SK-N-SH treated with all-trans-retinoic acid at 6 μM for 48 hours (cell line): ENCODE results near the gene MED16.

Source experiments
- ATAC-seq: fragments of 200-7000 bp; cut with Tn5 transposase; 3 replicates; pipeline ENCODE4 v1.9.1; 2020; ENCODE audit warnings: mild to moderate bottlenecking, moderate library complexity
- ARNTL ChIP-seq: fragments of 450-650 bp; formaldehyde crosslinking; IDR thresholded peaks from 2 replicates; pipeline ENCODE4 v1.5.0; 2020; ENCODE audit warnings: low read depth, mild to moderate bottlenecking, moderate library complexity, borderline replicate concordance
- BACH2 ChIP-seq: fragments of 250-450 bp; sonication (Bioruptor Pico); IDR thresholded peaks from 2 replicates; pipeline ENCODE4 v1.9.0; 2021; ENCODE audit warnings: mild to moderate bottlenecking, borderline replicate concordance
- CSDC2 ChIP-seq: fragments of 250-450 bp; sonication (Bioruptor Pico); IDR thresholded peaks from 2 replicates; pipeline ENCODE4 v1.5.0; 2020; ENCODE audit warnings: mild to moderate bottlenecking, moderate library complexity
- GLIS3 ChIP-seq: fragments of 250-450 bp; sonication (Bioruptor Pico); IDR thresholded peaks from 2 replicates; pipeline ENCODE4 v1.5.0; 2020; ENCODE audit warnings: mild to moderate bottlenecking, moderate library complexity
- ISL1 ChIP-seq: fragments of 250-450 bp; sonication (Bioruptor Pico); IDR thresholded peaks from 2 replicates; pipeline ENCODE4 v2.1.2; 2022; ENCODE audit warnings: mild to moderate bottlenecking, moderate library complexity
- OSR1 ChIP-seq: fragments of 250-450 bp; sonication (Bioruptor Pico); IDR thresholded peaks from 2 replicates; pipeline ENCODE4 v1.8.0; 2022; ENCODE audit warnings: moderate library complexity, mild to moderate bottlenecking, inconsistent platforms
- PPARA ChIP-seq: fragments of 250-450 bp; sonication (Bioruptor Pico); IDR thresholded peaks from 2 replicates; pipeline ENCODE4 v1.5.0; 2020; ENCODE audit warnings: mild to moderate bottlenecking, borderline replicate concordance
- RARB ChIP-seq: fragments of 250-450 bp; sonication (Bioruptor Pico); IDR thresholded peaks from 2 replicates; pipeline ENCODE4 v1.8.0; 2021; ENCODE audit warnings: mild to moderate bottlenecking, moderate library complexity
- SNAI2 ChIP-seq: fragments of 250-450 bp; sonication (Bioruptor Pico); IDR thresholded peaks from 2 replicates; pipeline ENCODE4 v1.5.0; 2020; ENCODE audit warnings: mild to moderate bottlenecking, moderate library complexity
- TCF4 ChIP-seq: fragments of 250-450 bp; sonication (Bioruptor Pico); IDR thresholded peaks from 2 replicates; pipeline ENCODE4 v1.8.0; 2021; ENCODE audit warnings: mild to moderate bottlenecking, moderate library complexity, borderline replicate concordance
- TOX ChIP-seq: fragments of 250-450 bp; sonication (Bioruptor Pico); IDR thresholded peaks from 2 replicates; pipeline ENCODE4 v1.8.0; 2021; ENCODE audit warnings: mild to moderate bottlenecking, moderate library complexity, borderline replicate concordance
- ZC3H10 ChIP-seq: fragments of 250-450 bp; sonication (Bioruptor Pico); IDR thresholded peaks from 2 replicates; pipeline ENCODE4 v1.5.1; 2021; ENCODE audit warnings: mild to moderate bottlenecking, moderate library complexity
- ZFP30 ChIP-seq: fragments of 450-650 bp; formaldehyde crosslinking; IDR thresholded peaks from 2 replicates; pipeline ENCODE4 v1.5.0; 2022; ENCODE audit warnings: mild to moderate bottlenecking, moderate library complexity
- ZNF565 ChIP-seq: fragments of 450-650 bp; formaldehyde crosslinking; conservative IDR thresholded peaks from 2 replicates; pipeline ENCODE4 v1.5.0; 2020; ENCODE audit warnings: low read depth, mild to moderate bottlenecking, moderate library complexity
- ZNF70 ChIP-seq: fragments of 450-650 bp; formaldehyde crosslinking; IDR thresholded peaks from 2 replicates; pipeline ENCODE4 v1.5.0; 2020; ENCODE audit warnings: mild to moderate bottlenecking, moderate library complexity
- ZNF8 ChIP-seq: fragments of 450-650 bp; formaldehyde crosslinking; IDR thresholded peaks from 2 replicates; pipeline ENCODE4 v1.5.0; 2020; ENCODE audit warnings: mild to moderate bottlenecking, moderate library complexity
- TF ChIP-seq, protein P1 (sequence below): fragments of 250-450 bp; sonication (Bioruptor Pico); IDR thresholded peaks from 2 replicates; pipeline ENCODE4 v1.8.0; 2020; ENCODE audit warnings: mild to moderate bottlenecking, moderate library complexity, borderline replicate concordance
- TF ChIP-seq, protein P2 (sequence below): fragments of 250-450 bp; sonication (Bioruptor Pico); IDR thresholded peaks from 2 replicates; pipeline ENCODE4 v1.8.0; 2021; ENCODE audit warnings: low read depth, mild to moderate bottlenecking, moderate library complexity, borderline replicate concordance
- TF ChIP-seq, protein P3 (sequence below): fragments of 250-450 bp; sonication (Bioruptor Pico); IDR thresholded peaks from 2 replicates; pipeline ENCODE4 v1.5.1; 2021; ENCODE audit warnings: mild to moderate bottlenecking, moderate library complexity
- TF ChIP-seq, protein P4 (sequence below): fragments of 250-450 bp; sonication (Bioruptor Pico); IDR thresholded peaks from 2 replicates; pipeline ENCODE4 v1.5.0; 2020; ENCODE audit warnings: mild to moderate bottlenecking, moderate library complexity
- TF ChIP-seq, protein P5 (sequence below): fragments of 250-450 bp; sonication (Bioruptor Pico); IDR thresholded peaks from 2 replicates; pipeline ENCODE4 v1.5.1; 2020; ENCODE audit warnings: low read depth, mild to moderate bottlenecking, moderate library complexity

MED16 gene

DNA sequence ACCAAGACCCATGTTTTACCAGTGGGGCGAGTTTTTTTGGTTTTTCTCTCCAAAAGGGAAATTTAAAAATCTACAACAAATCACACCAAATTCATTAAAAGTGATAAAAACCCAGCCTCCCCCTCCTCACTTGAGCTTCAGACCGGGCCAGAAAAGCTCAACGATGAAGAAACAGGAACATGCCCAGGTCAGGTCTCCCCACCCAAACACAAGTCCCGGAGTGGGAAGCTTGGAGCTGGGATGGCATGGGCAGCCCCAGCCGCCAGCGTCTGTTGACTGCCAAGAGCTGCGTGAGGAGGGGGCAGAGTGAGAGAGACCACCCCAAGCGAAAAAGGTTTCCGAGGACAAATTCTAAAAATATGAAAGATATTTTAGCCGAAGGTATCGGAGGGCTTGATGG is 4.0 kb upstream of the MED16 start:
- no peak for TF ChIP-seq BACH2 (CRISPR knock-in tag)
- no peak for TF ChIP-seq ZNF565
- TF ChIP-seq ZFP30 (CRISPR knock-in tag) = no peak
- no peak for TF ChIP-seq ZNF8 (CRISPR knock-in tag)
- TF ChIP-seq, protein P1, sequence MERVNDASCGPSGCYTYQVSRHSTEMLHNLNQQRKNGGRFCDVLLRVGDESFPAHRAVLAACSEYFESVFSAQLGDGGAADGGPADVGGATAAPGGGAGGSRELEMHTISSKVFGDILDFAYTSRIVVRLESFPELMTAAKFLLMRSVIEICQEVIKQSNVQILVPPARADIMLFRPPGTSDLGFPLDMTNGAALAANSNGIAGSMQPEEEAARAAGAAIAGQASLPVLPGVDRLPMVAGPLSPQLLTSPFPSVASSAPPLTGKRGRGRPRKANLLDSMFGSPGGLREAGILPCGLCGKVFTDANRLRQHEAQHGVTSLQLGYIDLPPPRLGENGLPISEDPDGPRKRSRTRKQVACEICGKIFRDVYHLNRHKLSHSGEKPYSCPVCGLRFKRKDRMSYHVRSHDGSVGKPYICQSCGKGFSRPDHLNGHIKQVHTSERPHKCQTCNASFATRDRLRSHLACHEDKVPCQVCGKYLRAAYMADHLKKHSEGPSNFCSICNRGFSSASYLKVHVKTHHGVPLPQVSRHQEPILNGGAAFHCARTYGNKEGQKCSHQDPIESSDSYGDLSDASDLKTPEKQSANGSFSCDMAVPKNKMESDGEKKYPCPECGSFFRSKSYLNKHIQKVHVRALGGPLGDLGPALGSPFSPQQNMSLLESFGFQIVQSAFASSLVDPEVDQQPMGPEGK = no peak
- TF ChIP-seq TOX (CRISPR knock-in tag) = no peak
- no peak for TF ChIP-seq ZNF70 (CRISPR knock-in tag)
- TF ChIP-seq CSDC2 (CRISPR knock-in tag) = no peak
- no peak for TF ChIP-seq TCF4 (CRISPR knock-in tag)
- no peak for TF ChIP-seq PPARA (CRISPR knock-in tag)
- no peak for TF ChIP-seq RARB (CRISPR knock-in tag)
- no peak for ATAC-seq

DNA sequence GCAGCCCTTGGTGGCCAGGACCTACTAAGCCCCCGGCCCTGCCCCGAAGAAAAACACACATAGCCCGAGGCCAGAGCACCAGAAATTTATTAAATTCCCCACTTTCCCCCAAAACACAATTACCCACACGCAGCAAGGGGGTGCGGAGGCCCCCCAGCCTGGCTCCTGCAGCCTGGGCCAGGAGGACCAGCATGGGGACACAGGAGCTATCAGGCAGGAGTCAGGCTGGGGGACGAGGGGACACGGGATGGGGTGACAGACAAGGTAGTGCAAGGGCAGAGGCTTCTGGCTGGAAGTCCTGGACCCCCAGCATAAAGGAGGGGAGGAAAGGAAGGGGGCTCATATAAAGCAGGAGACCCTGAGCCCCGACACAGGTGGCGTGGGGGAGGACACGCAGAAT is 3.4 kb upstream of the MED16 start:
- TF ChIP-seq ZNF8 (CRISPR knock-in tag) (no peak), CSDC2 (CRISPR knock-in tag) (no peak), OSR1 (CRISPR knock-in tag) (no peak), ZC3H10 (CRISPR knock-in tag) (no peak), ZFP30 (CRISPR knock-in tag) (no peak), ARNTL (CRISPR knock-in tag) (no peak), RARB (CRISPR knock-in tag) (no peak), ISL1 (no peak), ZNF70 (CRISPR knock-in tag) (no peak), PPARA (CRISPR knock-in tag) (no peak), ZNF565 (no peak), SNAI2 (no peak), TCF4 (CRISPR knock-in tag) (no peak), GLIS3 (no peak)
- TF ChIP-seq, protein P2, sequence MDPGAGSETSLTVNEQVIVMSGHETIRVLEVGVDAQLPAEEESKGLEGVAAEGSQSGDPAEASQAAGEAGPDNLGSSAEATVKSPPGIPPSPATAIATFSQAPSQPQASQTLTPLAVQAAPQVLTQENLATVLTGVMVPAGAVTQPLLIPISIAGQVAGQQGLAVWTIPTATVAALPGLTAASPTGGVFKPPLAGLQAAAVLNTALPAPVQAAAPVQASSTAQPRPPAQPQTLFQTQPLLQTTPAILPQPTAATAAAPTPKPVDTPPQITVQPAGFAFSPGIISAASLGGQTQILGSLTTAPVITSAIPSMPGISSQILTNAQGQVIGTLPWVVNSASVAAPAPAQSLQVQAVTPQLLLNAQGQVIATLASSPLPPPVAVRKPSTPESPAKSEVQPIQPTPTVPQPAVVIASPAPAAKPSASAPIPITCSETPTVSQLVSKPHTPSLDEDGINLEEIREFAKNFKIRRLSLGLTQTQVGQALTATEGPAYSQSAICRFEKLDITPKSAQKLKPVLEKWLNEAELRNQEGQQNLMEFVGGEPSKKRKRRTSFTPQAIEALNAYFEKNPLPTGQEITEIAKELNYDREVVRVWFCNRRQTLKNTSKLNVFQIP (CRISPR knock-in tag) = no peak
- TF ChIP-seq, protein P3, sequence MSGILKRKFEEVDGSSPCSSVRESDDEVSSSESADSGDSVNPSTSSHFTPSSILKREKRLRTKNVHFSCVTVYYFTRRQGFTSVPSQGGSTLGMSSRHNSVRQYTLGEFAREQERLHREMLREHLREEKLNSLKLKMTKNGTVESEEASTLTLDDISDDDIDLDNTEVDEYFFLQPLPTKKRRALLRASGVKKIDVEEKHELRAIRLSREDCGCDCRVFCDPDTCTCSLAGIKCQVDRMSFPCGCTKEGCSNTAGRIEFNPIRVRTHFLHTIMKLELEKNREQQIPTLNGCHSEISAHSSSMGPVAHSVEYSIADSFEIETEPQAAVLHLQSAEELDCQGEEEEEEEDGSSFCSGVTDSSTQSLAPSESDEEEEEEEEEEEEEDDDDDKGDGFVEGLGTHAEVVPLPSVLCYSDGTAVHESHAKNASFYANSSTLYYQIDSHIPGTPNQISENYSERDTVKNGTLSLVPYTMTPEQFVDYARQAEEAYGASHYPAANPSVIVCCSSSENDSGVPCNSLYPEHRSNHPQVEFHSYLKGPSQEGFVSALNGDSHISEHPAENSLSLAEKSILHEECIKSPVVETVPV (CRISPR knock-in tag) = no peak
- TF ChIP-seq, protein P4, sequence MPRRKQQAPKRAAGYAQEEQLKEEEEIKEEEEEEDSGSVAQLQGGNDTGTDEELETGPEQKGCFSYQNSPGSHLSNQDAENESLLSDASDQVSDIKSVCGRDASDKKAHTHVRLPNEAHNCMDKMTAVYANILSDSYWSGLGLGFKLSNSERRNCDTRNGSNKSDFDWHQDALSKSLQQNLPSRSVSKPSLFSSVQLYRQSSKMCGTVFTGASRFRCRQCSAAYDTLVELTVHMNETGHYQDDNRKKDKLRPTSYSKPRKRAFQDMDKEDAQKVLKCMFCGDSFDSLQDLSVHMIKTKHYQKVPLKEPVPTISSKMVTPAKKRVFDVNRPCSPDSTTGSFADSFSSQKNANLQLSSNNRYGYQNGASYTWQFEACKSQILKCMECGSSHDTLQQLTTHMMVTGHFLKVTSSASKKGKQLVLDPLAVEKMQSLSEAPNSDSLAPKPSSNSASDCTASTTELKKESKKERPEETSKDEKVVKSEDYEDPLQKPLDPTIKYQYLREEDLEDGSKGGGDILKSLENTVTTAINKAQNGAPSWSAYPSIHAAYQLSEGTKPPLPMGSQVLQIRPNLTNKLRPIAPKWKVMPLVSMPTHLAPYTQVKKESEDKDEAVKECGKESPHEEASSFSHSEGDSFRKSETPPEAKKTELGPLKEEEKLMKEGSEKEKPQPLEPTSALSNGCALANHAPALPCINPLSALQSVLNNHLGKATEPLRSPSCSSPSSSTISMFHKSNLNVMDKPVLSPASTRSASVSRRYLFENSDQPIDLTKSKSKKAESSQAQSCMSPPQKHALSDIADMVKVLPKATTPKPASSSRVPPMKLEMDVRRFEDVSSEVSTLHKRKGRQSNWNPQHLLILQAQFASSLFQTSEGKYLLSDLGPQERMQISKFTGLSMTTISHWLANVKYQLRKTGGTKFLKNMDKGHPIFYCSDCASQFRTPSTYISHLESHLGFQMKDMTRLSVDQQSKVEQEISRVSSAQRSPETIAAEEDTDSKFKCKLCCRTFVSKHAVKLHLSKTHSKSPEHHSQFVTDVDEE = no peak
- TF ChIP-seq, protein P1 = no peak
- TF ChIP-seq, protein P5, sequence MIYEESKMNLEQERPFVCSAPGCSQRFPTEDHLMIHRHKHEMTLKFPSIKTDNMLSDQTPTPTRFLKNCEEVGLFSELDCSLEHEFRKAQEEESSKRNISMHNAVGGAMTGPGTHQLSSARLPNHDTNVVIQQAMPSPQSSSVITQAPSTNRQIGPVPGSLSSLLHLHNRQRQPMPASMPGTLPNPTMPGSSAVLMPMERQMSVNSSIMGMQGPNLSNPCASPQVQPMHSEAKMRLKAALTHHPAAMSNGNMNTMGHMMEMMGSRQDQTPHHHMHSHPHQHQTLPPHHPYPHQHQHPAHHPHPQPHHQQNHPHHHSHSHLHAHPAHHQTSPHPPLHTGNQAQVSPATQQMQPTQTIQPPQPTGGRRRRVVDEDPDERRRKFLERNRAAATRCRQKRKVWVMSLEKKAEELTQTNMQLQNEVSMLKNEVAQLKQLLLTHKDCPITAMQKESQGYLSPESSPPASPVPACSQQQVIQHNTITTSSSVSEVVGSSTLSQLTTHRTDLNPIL (CRISPR knock-in tag) = no peak
- no peak for ATAC-seq
